BE2C (cell line): ENCODE data around the gene ELOVL1.

Experiments used
- DNase-seq: peaks from one replicate; pipeline ENCODE4 v3.0.0-alpha.2; 2020
- H3K27me3 ChIP-seq: fragments of 250-450 bp; sonication (Bioruptor Pico); 2 replicates; pipeline ENCODE4 v1.5.1; 2020; ENCODE audit warnings: mild to moderate bottlenecking
- H3K36me3 ChIP-seq: fragments of 250-450 bp; sonication (Bioruptor Pico); 2 replicates; pipeline ENCODE4 v1.5.1; 2020; ENCODE audit warnings: mild to moderate bottlenecking
- H3K4me1 ChIP-seq: fragments of 250-450 bp; sonication (Bioruptor Pico); 2 replicates; pipeline ENCODE4 v1.5.1; 2020
- H3K4me3 ChIP-seq: 2 replicates; pipeline ENCODE4 v1.5.1; 2011; ENCODE audit warnings: low read depth, low read length
- H3K9me3 ChIP-seq: fragments of 250-450 bp; sonication (Bioruptor Pico); 2 replicates; pipeline ENCODE4 v1.5.1; 2020
- CTCF ChIP-seq: IDR thresholded peaks from 2 replicates; pipeline ENCODE4 v1.5.1; 2012; ENCODE audit warnings: mild to moderate bottlenecking, low read depth, low read length

Gene ELOVL1

GRCh38 chr1:43315963-43316737, 51.7 kb downstream of the ELOVL1 start:
- Histone ChIP-seq H3K36me3 (no peaks in the 10 kb centered on the region), H3K4me1 (no peaks in the 10 kb centered on the region), H3K9me3 (no peaks in the 10 kb centered on the region), H3K27me3 (no peaks in the 10 kb centered on the region), H3K4me3 (no peak overlapping the region)
- no peak for DNase-seq
- TF ChIP-seq CTCF, result no peak

GRCh38 chr1:43315481-43315880, 52.3 kb downstream of the ELOVL1 start:
- no peak for TF ChIP-seq CTCF

GRCh38 chr1:43314233-43314632, 53.6 kb downstream of the ELOVL1 start:
- H3K4me1 ChIP-seq, result no peaks in the 10 kb centered on the region
- H3K9me3 ChIP-seq, result no peaks in the 10 kb centered on the region
- H3K27me3 ChIP-seq, result no peaks in the 10 kb centered on the region
- H3K4me3 ChIP-seq, result no peak overlapping the region
- no peaks in the 10 kb centered on the region for H3K36me3 ChIP-seq
- no peak for DNase-seq
- TF ChIP-seq CTCF, result no peak

More at GRCh38 chr1:43315481-43315880, 52.3 kb downstream of the ELOVL1 start:
- H3K36me3 ChIP-seq, result no peaks in the 10 kb centered on the region
- no peaks in the 10 kb centered on the region for H3K9me3 ChIP-seq
- no peak overlapping the region for H3K4me3 ChIP-seq
- H3K4me1 ChIP-seq, result no peaks in the 10 kb centered on the region
- DNase-seq, result no peak
- H3K27me3 ChIP-seq, result no peaks in the 10 kb centered on the region

- no peaks in the 10 kb centered on the region for H3K27me3 ChIP-seq
- DNase-seq, result no peak
- no peaks in the 10 kb centered on the region for H3K36me3 ChIP-seq
- TF ChIP-seq CTCF, result no peak
- H3K9me3 ChIP-seq, result no peaks in the 10 kb centered on the region
- H3K4me1 ChIP-seq, result no peaks in the 10 kb centered on the region
- no peak overlapping the region for H3K4me3 ChIP-seq
Measured at GRCh38 chr1:43313771-43314170, 54.0 kb downstream of the ELOVL1 start.
